Large intestine (tissue), 3 donors: ENCODE measurements around the gene INTS6. TPM values are rescaled to one million over a fixed set of nuclear protein-coding genes. Genes with fewer than 3 reads are reported as not detected.

Experiments used
- DNase-seq, 2 donors: peaks; one replicate each; pipeline versions ENCODE4 v3.0.0 to v3.0.0-alpha.2; 2013
- H3K27ac ChIP-seq: one replicate; pipeline ENCODE4 v1.5.1; 2013; ENCODE audit warnings: low read length
- H3K27me3 ChIP-seq: 2 replicates; pipeline ENCODE4 v1.6.1; 2013; ENCODE audit warnings: low read length; ENCODE audit not compliant: control insufficient read depth, insufficient read depth
- H3K36me3 ChIP-seq: 2 replicates; pipeline ENCODE4 v1.6.1; 2013; ENCODE audit warnings: low read length; ENCODE audit not compliant: control insufficient read depth, insufficient read depth
- H3K4me1 ChIP-seq: one replicate; pipeline ENCODE4 v1.6.1; 2013; ENCODE audit warnings: low read length; ENCODE audit not compliant: control insufficient read depth, insufficient read depth
- H3K4me3 ChIP-seq: one replicate; pipeline ENCODE4 v1.5.1; 2013; ENCODE audit warnings: low read length
- H3K9me3 ChIP-seq: one replicate; pipeline ENCODE4 v1.6.1; 2013; ENCODE audit warnings: mild to moderate bottlenecking, low read depth, low read length, moderate library complexity; ENCODE audit not compliant: control insufficient read depth
- WGBS: methylation state at CpG from one replicate; pipeline ENCODE4 v1.1.5; 2013; ENCODE audit warnings: low lambda C conversion rate; ENCODE audit not compliant: insufficient coverage; 5-methylcytosine and 5-hydroxymethylcytosine counted together
- polyA plus RNA-seq: library from polyadenylated mRNA; unstranded; fragments of 120-200 nt; gene quantifications from one replicate; pipeline ENCODE4 v1.2.1, GENCODE V29; 2013

INTS6 gene
- polyA plus RNA-seq, 1 donor = 24.4 TPM

DNA sequence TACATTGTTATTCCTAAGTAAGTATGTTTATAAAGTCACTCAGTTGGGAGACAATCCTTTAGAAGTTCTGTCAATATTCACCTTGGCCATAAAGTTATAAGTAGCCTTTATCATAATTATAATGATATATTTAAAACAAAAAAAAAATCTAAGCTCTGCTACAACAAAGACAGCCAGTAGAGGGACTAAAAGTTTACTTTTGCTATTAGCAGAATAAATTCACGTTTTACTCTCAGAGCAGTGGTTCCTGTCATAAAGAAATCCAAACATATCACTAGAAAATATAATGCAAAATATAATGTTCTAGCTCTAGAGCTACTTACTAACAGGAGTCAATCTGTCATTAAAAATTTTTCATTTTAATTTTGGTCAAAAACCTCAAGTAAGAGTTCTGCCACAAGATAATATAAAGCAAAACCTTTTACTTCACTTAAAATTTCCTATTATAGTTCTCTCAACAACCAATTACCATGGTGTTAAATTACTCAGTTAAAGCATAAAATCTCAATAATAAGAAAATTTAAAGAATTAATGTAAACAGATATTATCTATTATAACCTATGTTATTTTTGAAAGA lies 17.7 kb downstream of the INTS6 start:
- Histone ChIP-seq H3K4me1 (no peaks in the 10 kb centered on the region), H3K36me3 (peaks cover 2% of the 10 kb centered on the region), H3K27me3 (no peaks in the 10 kb centered on the region), H3K4me3 (no peak overlapping the region), H3K9me3 (no peaks in the 10 kb centered on the region), H3K27ac (no peak overlapping the region)
- WGBS = no CpG with 5 or more reads among the region's 1 CpG
- DNase-seq = no peak

GRCh38 chr13:51432576-51432975 lies 20.3 kb downstream of the INTS6 start:
- Histone ChIP-seq H3K36me3 (peaks cover 7% of the 10 kb centered on the region), H3K27me3 (no peaks in the 10 kb centered on the region), H3K4me3 (no peak overlapping the region), H3K9me3 (no peaks in the 10 kb centered on the region), H3K27ac (no peak overlapping the region), H3K4me1 (no peaks in the 10 kb centered on the region)
- DNase-seq = no peak
- WGBS = 80% methylated on average over 1 of the region's 2 CpGs

- Histone ChIP-seq H3K4me3 (no peak overlapping the region), H3K27me3 (no peaks in the 10 kb centered on the region), H3K27ac (no peak overlapping the region), H3K36me3 (peaks cover 8% of the 10 kb centered on the region), H3K9me3 (no peaks in the 10 kb centered on the region), H3K4me1 (peaks cover 2% of the 10 kb centered on the region)
- DNase-seq = no peak
These were observed 25.9 kb downstream of the INTS6 start for GRCh38 chr13:51426982-51427381.

- Histone ChIP-seq H3K9me3 (no peaks in the 10 kb centered on the region), H3K4me1 (peaks cover 2% of the 10 kb centered on the region), H3K27me3 (no peaks in the 10 kb centered on the region), H3K36me3 (peaks cover 10% of the 10 kb centered on the region), H3K4me3 (no peak overlapping the region), H3K27ac (no peak overlapping the region)
- WGBS = 37% methylated on average over 2 of the region's 4 CpGs
- DNase-seq = peak; percentile 18 to 61
These were observed 27.3 kb downstream of the INTS6 start for GRCh38 chr13:51425410-51426042.

DNA sequence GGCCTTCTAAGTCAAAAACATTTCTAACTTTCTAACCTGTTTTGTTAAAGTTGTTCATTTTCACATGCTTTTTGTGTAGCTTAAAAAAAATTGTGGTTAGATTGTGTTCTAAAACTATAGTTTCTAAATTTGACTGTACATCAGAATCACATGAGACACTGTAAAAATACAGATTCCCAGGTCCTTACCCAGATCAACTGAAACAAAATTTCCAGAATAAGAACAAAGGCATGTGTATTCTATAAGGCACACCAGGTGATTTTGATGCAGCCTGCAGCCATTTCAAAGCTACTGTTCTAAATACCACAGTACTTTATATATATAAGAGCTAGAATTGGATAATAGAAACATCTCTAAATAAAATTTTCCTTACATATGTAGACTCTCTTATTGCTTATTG lies 29.1 kb downstream of the INTS6 start:
- Histone ChIP-seq H3K27me3 (no peaks in the 10 kb centered on the region), H3K4me1 (peaks cover 2% of the 10 kb centered on the region), H3K9me3 (no peaks in the 10 kb centered on the region), H3K36me3 (peaks cover 7% of the 10 kb centered on the region), H3K27ac (no peak overlapping the region), H3K4me3 (no peak overlapping the region)
- no peak for DNase-seq

- Histone ChIP-seq H3K4me1 (peaks cover 2% of the 10 kb centered on the region), H3K36me3 (peaks cover 7% of the 10 kb centered on the region), H3K4me3 (no peak overlapping the region), H3K27ac (no peak overlapping the region), H3K27me3 (no peaks in the 10 kb centered on the region), H3K9me3 (no peaks in the 10 kb centered on the region)
- DNase-seq = no peak
- no CpG with 5 or more reads among the region's 1 CpG for WGBS
These were observed 30.4 kb downstream of the INTS6 start for GRCh38 chr13:51422484-51422883.

GRCh38 chr13:51420681-51421490 lies 31.9 kb downstream of the INTS6 start:
- Histone ChIP-seq H3K4me1 (peaks cover 2% of the 10 kb centered on the region), H3K9me3 (no peaks in the 10 kb centered on the region), H3K36me3 (peaks cover 7% of the 10 kb centered on the region), H3K27me3 (no peaks in the 10 kb centered on the region), H3K27ac (no peak overlapping the region), H3K4me3 (no peak overlapping the region)
- peak in 1 of 2 donors; percentile 8 for DNase-seq
- 100% methylated on average over 1 of the region's 6 CpGs for whole genome bisulfite sequencing

GRCh38 chr13:51419001-51419636 lies 33.7 kb downstream of the INTS6 start:
- Histone ChIP-seq H3K9me3 (no peaks in the 10 kb centered on the region), H3K27ac (no peak overlapping the region), H3K36me3 (peaks cover 7% of the 10 kb centered on the region), H3K27me3 (no peaks in the 10 kb centered on the region), H3K4me1 (no peaks in the 10 kb centered on the region), H3K4me3 (no peak overlapping the region)
- DNase-seq = no peak
- 100% methylated on average over 2 of the region's 4 CpGs for WGBS

DNA sequence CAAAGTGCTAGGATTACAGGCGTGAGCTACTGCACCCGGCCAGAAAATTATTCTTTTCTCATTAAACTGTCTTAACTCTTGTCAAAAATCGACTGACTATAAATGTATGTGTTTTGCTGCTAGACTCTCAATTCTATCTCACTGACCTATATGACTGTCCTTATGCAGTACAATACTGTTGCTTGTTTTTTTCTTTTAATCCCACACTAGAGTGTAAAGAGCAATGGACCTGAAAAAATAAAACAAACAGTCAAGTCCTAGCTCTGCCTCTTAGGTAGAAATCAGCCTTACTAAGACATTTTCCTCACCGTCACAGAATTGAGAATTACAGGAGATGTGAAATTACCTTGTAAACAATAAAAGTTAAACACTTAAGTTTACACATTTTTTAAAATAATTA lies 35.1 kb downstream of the INTS6 start:
- H3K36me3 ChIP-seq = peaks cover 7% of the 10 kb centered on the region
- H3K9me3 ChIP-seq = no peaks in the 10 kb centered on the region
- no peaks in the 10 kb centered on the region for H3K4me1 ChIP-seq
- 74% methylated on average over 3 of the region's 4 CpGs for WGBS
- no peak overlapping the region for H3K27ac ChIP-seq
- H3K4me3 ChIP-seq = no peak overlapping the region
- no peaks in the 10 kb centered on the region for H3K27me3 ChIP-seq
- DNase-seq = no peak

GRCh38 chr13:51416107-51416506 lies 36.7 kb downstream of the INTS6 start:
- Histone ChIP-seq H3K27ac (no peak overlapping the region), H3K27me3 (no peaks in the 10 kb centered on the region), H3K9me3 (no peaks in the 10 kb centered on the region), H3K4me1 (no peaks in the 10 kb centered on the region), H3K36me3 (peaks cover 4% of the 10 kb centered on the region), H3K4me3 (no peak overlapping the region)
- DNase-seq = no peak
